Mesendoderm (in vitro differentiated cells): ENCODE results near the gene RNASE7.

Experiments used
- DNase-seq: peaks from one replicate; pipeline ENCODE4 v3.0.0; 2013
- H2AK5ac ChIP-seq: 2 replicates; pipeline ENCODE4 v1.6.1; 2013; ENCODE audit warnings: low read length, inconsistent platforms
- H2BK120ac ChIP-seq: 2 replicates; pipeline ENCODE4 v1.6.1; 2013; ENCODE audit warnings: low read depth, mild to moderate bottlenecking, low read length, moderate library complexity, mixed read lengths
- H2BK15ac ChIP-seq: replicated peaks from 2 replicates; pipeline ENCODE4 v1.6.1; 2013; ENCODE audit warnings: low read depth, mild to moderate bottlenecking, moderate library complexity
- H2BK5ac ChIP-seq: 2 replicates; pipeline ENCODE4 v1.6.1; 2013; ENCODE audit warnings: low read length, inconsistent platforms
- H3K18ac ChIP-seq: 2 replicates; pipeline ENCODE4 v1.6.1; 2013; ENCODE audit warnings: mild to moderate bottlenecking, low read length, mixed read lengths
- H3K23ac ChIP-seq: one replicate; pipeline ENCODE4 v1.6.1; 2013; ENCODE audit warnings: low read length
- H3K27ac ChIP-seq: 2 replicates; pipeline ENCODE4 v1.5.1; 2013; ENCODE audit warnings: low read depth, mild to moderate bottlenecking, inconsistent platforms, low read length, moderate library complexity
- H3K27me3 ChIP-seq: 2 replicates; pipeline ENCODE4 v1.6.1; 2013; ENCODE audit warnings: low read length, control low read depth, mild to moderate bottlenecking, inconsistent platforms; ENCODE audit not compliant: insufficient read depth, poor library complexity
- H3K36me3 ChIP-seq: 2 replicates; pipeline ENCODE4 v1.6.1; 2013; ENCODE audit warnings: low read length, inconsistent platforms; ENCODE audit not compliant: control insufficient read depth, insufficient read depth
- H3K4ac ChIP-seq: one replicate; pipeline ENCODE4 v1.6.1; 2013; ENCODE audit warnings: low read depth, mild to moderate bottlenecking, low read length, moderate library complexity
- H3K4me1 ChIP-seq: 2 replicates; pipeline ENCODE4 v1.6.1; 2013; ENCODE audit warnings: low read depth, low read length, inconsistent platforms; ENCODE audit not compliant: control insufficient read depth
- H3K4me2 ChIP-seq: 2 replicates; pipeline ENCODE4 v1.6.1; 2013; ENCODE audit warnings: low read length
- H3K4me3 ChIP-seq: 2 replicates; pipeline ENCODE4 v1.5.1; 2013; ENCODE audit warnings: mild to moderate bottlenecking, low read length
- H3K56ac ChIP-seq: one replicate; pipeline ENCODE4 v1.6.1; 2013; ENCODE audit warnings: low read length
- H3K79me1 ChIP-seq: 2 replicates; pipeline ENCODE4 v1.6.1; 2013; ENCODE audit warnings: low read length, inconsistent platforms
- H3K79me2 ChIP-seq: 2 replicates; pipeline ENCODE4 v1.6.1; 2013; ENCODE audit warnings: mild to moderate bottlenecking, low read length; ENCODE audit not compliant: control insufficient read depth, insufficient read depth
- H3K9ac ChIP-seq: 2 replicates; pipeline ENCODE4 v1.6.1; 2013; ENCODE audit warnings: low read length, inconsistent platforms
- H4K5ac ChIP-seq: one replicate; pipeline ENCODE4 v1.6.1; 2013; ENCODE audit warnings: low read length
- H4K8ac ChIP-seq: one replicate; pipeline ENCODE4 v1.6.1; 2013; ENCODE audit warnings: low read depth, mild to moderate bottlenecking, control low read depth, low read length, moderate library complexity
- whole genome bisulfite sequencing: extraction: QIAGEN DNeasy Blood & Tissue Kit; methylation state at CpG from one replicate; pipeline ENCODE4 v1.1.7; 2013; ENCODE audit warnings: low lambda C conversion rate, missing lambda C conversion rate; ENCODE audit not compliant: insufficient coverage; ENCODE audit errors: extremely low coverage; 5-methylcytosine and 5-hydroxymethylcytosine counted together

RNASE7 gene

GRCh38 chr14:21018286-21018685 is 23.9 kb upstream of the RNASE7 start:
- no peak overlapping the region for H3K18ac ChIP-seq
- no peaks in the 10 kb centered on the region for H3K79me1 ChIP-seq
- peaks cover 2% of the 10 kb centered on the region for H3K4me1 ChIP-seq
- H2BK15ac ChIP-seq = no peak overlapping the region
- no peak overlapping the region for H2BK5ac ChIP-seq
- DNase-seq = no peak
- no CpG with 5 or more reads among the region's 7 CpGs for WGBS
- no peak overlapping the region for H3K23ac ChIP-seq
- H3K27ac ChIP-seq = no peak overlapping the region
- no peak overlapping the region for H3K4ac ChIP-seq
- no peak overlapping the region for H3K56ac ChIP-seq
- H4K8ac ChIP-seq = no peak overlapping the region
- H3K36me3 ChIP-seq = no peaks in the 10 kb centered on the region
- no peak overlapping the region for H3K4me2 ChIP-seq
- H4K5ac ChIP-seq = no peak overlapping the region
- no peak overlapping the region for H2BK120ac ChIP-seq
- no peaks in the 10 kb centered on the region for H3K27me3 ChIP-seq
- H3K9ac ChIP-seq = no peak overlapping the region
- no peak overlapping the region for H2AK5ac ChIP-seq
- H3K79me2 ChIP-seq = no peaks in the 10 kb centered on the region
- H3K4me3 ChIP-seq = no peak overlapping the region

DNA sequence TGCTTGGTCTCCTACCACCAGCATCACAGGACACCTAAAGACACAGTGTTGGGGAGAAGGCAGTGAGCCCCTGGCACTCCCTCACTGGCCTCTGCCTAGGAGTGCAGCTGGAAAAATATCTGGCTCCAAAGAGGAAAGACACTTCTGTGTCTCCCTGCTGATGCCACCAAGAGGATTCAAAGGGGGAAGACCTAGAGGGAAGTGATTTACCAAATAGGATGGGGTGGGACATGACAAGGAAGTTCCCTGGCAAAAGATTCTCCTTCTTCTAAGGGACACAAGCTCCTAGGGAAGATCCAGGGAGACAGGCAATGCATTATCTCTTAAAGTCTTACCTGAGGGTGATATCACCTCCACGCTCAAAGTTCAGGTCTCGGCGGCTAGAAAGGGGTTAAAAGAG is 23.4 kb upstream of the RNASE7 start:
- Histone ChIP-seq H3K36me3 (no peaks in the 10 kb centered on the region), H2BK5ac (no peak overlapping the region), H3K4me3 (no peak overlapping the region), H3K23ac (no peak overlapping the region), H2AK5ac (no peak overlapping the region), H3K79me2 (no peaks in the 10 kb centered on the region), H3K4me2 (no peak overlapping the region), H3K27me3 (no peaks in the 10 kb centered on the region), H3K56ac (no peak overlapping the region), H3K4ac (no peak overlapping the region), H3K27ac (no peak overlapping the region), H2BK120ac (no peak overlapping the region), H4K5ac (no peak overlapping the region), H3K79me1 (no peaks in the 10 kb centered on the region), H3K9ac (no peak overlapping the region), H4K8ac (no peak overlapping the region), H3K4me1 (peaks cover 2% of the 10 kb centered on the region), H3K18ac (no peak overlapping the region), H2BK15ac (no peak overlapping the region)
- no peak for DNase-seq
- WGBS = no CpG with 5 or more reads among the region's 3 CpGs

GRCh38 chr14:21019366-21019765 is 22.8 kb upstream of the RNASE7 start:
- H3K27me3 ChIP-seq = no peaks in the 10 kb centered on the region
- no peak overlapping the region for H2AK5ac ChIP-seq
- DNase-seq = no peak
- no peak overlapping the region for H3K4me2 ChIP-seq
- no peak overlapping the region for H3K4me3 ChIP-seq
- no peak overlapping the region for H3K56ac ChIP-seq
- WGBS = no CpG with 5 or more reads among the region's 1 CpG
- no peak overlapping the region for H3K4ac ChIP-seq
- no peak overlapping the region for H4K5ac ChIP-seq
- no peak overlapping the region for H2BK120ac ChIP-seq
- no peak overlapping the region for H3K9ac ChIP-seq
- H3K23ac ChIP-seq = no peak overlapping the region
- H3K18ac ChIP-seq = no peak overlapping the region
- no peak overlapping the region for H2BK5ac ChIP-seq
- no peaks in the 10 kb centered on the region for H3K79me1 ChIP-seq
- no peak overlapping the region for H3K27ac ChIP-seq
- peaks cover 2% of the 10 kb centered on the region for H3K4me1 ChIP-seq
- no peaks in the 10 kb centered on the region for H3K36me3 ChIP-seq
- H3K79me2 ChIP-seq = no peaks in the 10 kb centered on the region
- no peak overlapping the region for H2BK15ac ChIP-seq
- no peak overlapping the region for H4K8ac ChIP-seq

DNA sequence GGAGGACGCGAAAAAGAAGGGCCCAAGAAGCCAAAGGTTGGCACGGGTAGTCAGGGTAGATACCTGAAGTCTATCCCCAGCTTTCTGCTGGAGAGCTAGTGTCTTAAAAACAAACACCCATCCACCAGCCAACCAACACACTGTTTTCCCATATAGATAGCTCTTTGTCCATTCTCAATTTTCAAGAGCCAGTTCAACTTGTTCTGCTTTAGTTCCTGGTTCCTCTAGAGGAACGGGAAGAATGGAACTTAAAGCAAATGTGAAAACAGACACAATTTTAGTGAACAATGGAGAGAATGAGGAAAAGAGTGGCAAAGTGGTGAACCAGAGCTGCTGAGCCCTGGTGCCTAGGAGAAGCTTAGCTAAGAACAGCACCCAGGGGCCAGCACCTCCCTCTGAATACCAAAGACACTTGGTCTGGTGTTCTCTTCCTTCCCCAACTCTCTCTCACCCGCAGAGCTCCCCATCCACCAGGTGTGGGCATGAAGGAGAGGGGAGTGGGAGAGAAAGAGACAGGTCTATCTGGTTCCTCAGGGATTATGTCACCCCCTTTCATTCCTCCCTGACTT is 21.1 kb upstream of the RNASE7 start:
- H3K27me3 ChIP-seq = no peaks in the 10 kb centered on the region
- no peaks in the 10 kb centered on the region for H3K4me1 ChIP-seq
- H3K23ac ChIP-seq = no peak overlapping the region
- no peak overlapping the region for H4K5ac ChIP-seq
- H2AK5ac ChIP-seq = no peak overlapping the region
- no peak overlapping the region for H3K56ac ChIP-seq
- no peak overlapping the region for H2BK120ac ChIP-seq
- no peak overlapping the region for H2BK5ac ChIP-seq
- H3K18ac ChIP-seq = no peak overlapping the region
- no peaks in the 10 kb centered on the region for H3K79me1 ChIP-seq
- WGBS = no CpG with 5 or more reads among the region's 5 CpGs
- no peak overlapping the region for H3K4me2 ChIP-seq
- no peaks in the 10 kb centered on the region for H3K79me2 ChIP-seq
- H3K4ac ChIP-seq = no peak overlapping the region
- H3K36me3 ChIP-seq = no peaks in the 10 kb centered on the region
- no peak overlapping the region for H3K27ac ChIP-seq
- H3K9ac ChIP-seq = no peak overlapping the region
- DNase-seq = no peak
- H3K4me3 ChIP-seq = no peak overlapping the region
- no peak overlapping the region for H4K8ac ChIP-seq
- H2BK15ac ChIP-seq = no peak overlapping the region

- no CpG with 5 or more reads among the region's 5 CpGs for WGBS
- no peak overlapping the region for H3K27ac ChIP-seq
- H2BK120ac ChIP-seq = no peak overlapping the region
- no peak overlapping the region for H3K4ac ChIP-seq
- no peak overlapping the region for H4K5ac ChIP-seq
- no peaks in the 10 kb centered on the region for H3K36me3 ChIP-seq
- H3K27me3 ChIP-seq = no peaks in the 10 kb centered on the region
- H3K9ac ChIP-seq = no peak overlapping the region
- no peaks in the 10 kb centered on the region for H3K79me1 ChIP-seq
- no peak overlapping the region for H4K8ac ChIP-seq
- no peak overlapping the region for H2AK5ac ChIP-seq
- no peaks in the 10 kb centered on the region for H3K79me2 ChIP-seq
- no peak for DNase-seq
- no peak overlapping the region for H3K56ac ChIP-seq
- no peak overlapping the region for H3K4me3 ChIP-seq
- H3K4me2 ChIP-seq = no peak overlapping the region
- peaks cover 9% of the 10 kb centered on the region for H3K4me1 ChIP-seq
- no peak overlapping the region for H2BK5ac ChIP-seq
- H3K23ac ChIP-seq = no peak overlapping the region
- H3K18ac ChIP-seq = no peak overlapping the region
- H2BK15ac ChIP-seq = no peak overlapping the region
Measured at GRCh38 chr14:21022686-21023085, 19.5 kb upstream of the RNASE7 start.

- Histone ChIP-seq H3K56ac (no peak overlapping the region), H3K9ac (no peak overlapping the region), H3K4me1 (peaks cover 9% of the 10 kb centered on the region), H3K18ac (no peak overlapping the region), H3K79me2 (no peaks in the 10 kb centered on the region), H3K79me1 (no peaks in the 10 kb centered on the region), H2AK5ac (no peak overlapping the region), H2BK5ac (no peak overlapping the region), H3K27ac (no peak overlapping the region), H3K4me3 (no peak overlapping the region), H2BK120ac (no peak overlapping the region), H3K4me2 (no peak overlapping the region), H4K5ac (no peak overlapping the region), H3K4ac (no peak overlapping the region), H3K36me3 (no peaks in the 10 kb centered on the region), H3K23ac (no peak overlapping the region), H3K27me3 (no peaks in the 10 kb centered on the region), H4K8ac (no peak overlapping the region), H2BK15ac (no peak overlapping the region)
- no peak for DNase-seq
- WGBS = no CpG with 5 or more reads among the region's 7 CpGs
Measured at GRCh38 chr14:21023174-21023573, 19.0 kb upstream of the RNASE7 start.
